Measurements from ENCODE around the gene EML6. TPM values are rescaled to one million over a fixed set of nuclear protein-coding genes. Genes with fewer than 3 reads are reported as not detected.

The EML6 gene
- total RNA-seq, 1 experiment from 2014 or later: 15.7 TPM

DNA sequence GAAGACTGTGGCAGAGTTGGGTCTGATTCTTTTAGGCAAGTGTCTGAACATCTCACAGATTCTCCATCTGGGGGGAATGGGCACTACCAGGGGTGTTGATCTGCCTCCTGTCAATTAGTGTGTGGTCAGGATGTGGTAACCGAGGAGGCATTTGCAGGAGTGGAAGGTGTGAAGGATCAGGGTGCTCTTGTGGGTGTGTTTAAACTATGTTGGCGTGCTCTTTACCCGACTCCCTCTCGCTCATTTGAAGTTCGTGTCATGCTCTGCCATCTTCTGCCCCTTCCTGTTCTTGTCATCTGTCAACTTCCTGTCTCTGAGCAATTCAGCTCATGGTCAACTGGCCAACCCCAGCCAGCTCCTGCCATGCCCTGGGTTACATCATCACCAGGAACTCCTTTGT, 218.9 kb downstream of the EML6 start:
- peaks cover 3% of the 10 kb centered on the region; the same call in 1 of the 2 replicates for H3K36me3 ChIP-seq (ENCODE audit: low read depth, low read length)
- H2AFZ ChIP-seq (ENCODE audit: low read length): no peak overlapping the region
- H4K20me1 ChIP-seq (ENCODE audit: low read length): no peaks in the 10 kb centered on the region
- H3K79me2 ChIP-seq (ENCODE audit: low read length): no peaks in the 10 kb centered on the region
- H3K9me2 ChIP-seq (replicated peaks; ENCODE audit: low read length): no peaks in the 10 kb centered on the region
- ATAC-seq (no peak), DNase-seq (no peak)
- no peak overlapping the region for H3K4me3 ChIP-seq (ENCODE audit: low read length)
- H3F3A ChIP-seq (ENCODE audit: low read length, unreplicated experiment): no peaks in the 10 kb centered on the region
- no peak overlapping the region for H3K27ac ChIP-seq (ENCODE audit: low read length)
- no peaks in the 10 kb centered on the region for H3K9me3 ChIP-seq (ENCODE audit: low read length)
- no peak for TF ChIP-seq EZH2 (IDR thresholded peaks at IDR 0.05; ENCODE audit: low read length, unreplicated experiment)
- TF ChIP-seq EZH2phosphoT487 (IDR thresholded peaks at IDR 0.05; ENCODE audit: borderline replicate concordance, low read length): no peak
- TF ChIP-seq CTCF (conservative IDR thresholded peaks at IDR 0.05; ENCODE audit: low read depth, low read length): no peak
- no peak overlapping the region for H3K9ac ChIP-seq (ENCODE audit: low read length)
- H3K4me1 ChIP-seq (ENCODE audit: insufficient read depth, low read length): peaks cover 16% of the 10 kb centered on the region
- CTCF ChIA-PET: no interaction called here
- H3K4me2 ChIP-seq (ENCODE audit: low read length): no peak overlapping the region
- intact Hi-C loops (cut with micrococcal nuclease): no loop called here
- POLR2A ChIA-PET (ENCODE audit: unreplicated experiment): no interaction called here
- BruUV-seq (replicated peaks): no TSS peak
- H3K27me3 ChIP-seq (ENCODE audit: low read length): no peaks in the 10 kb centered on the region

DNA sequence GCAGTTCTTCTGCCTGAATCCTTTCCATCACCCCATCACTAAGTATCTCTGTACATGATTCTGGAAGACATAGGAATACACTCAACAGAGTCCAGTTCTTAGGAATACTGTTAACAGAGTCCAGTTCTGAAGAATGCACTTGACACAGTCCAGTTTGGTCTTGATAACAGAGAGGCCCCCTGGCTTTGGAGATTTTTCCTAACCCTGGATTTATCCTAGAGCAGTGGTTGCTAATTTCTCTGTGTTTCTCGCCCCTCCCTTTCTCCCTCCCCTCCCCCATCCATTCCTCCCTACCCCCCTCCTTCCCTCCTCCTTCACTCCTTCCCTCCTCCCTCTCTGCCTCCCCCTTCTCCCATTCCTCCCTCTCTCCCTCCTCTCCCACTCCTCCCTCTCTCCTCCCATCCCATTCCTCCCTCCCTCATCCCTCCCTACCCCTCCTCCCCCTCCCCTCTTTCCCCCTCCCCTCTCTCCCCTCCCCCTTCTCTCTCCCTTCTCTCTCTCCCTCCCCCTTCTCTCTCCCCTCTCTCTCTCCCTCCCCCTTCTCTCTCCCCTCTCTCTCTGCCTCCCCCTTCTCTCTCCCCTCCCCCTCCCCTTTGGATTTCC, 221.4 kb downstream of the EML6 start:
- Histone ChIP-seq H3K36me3 (ENCODE audit: low read depth, low read length) (no peaks in the 10 kb centered on the region), H3K4me2 (ENCODE audit: low read length) (peak overlapping the region; percentile 36; the same call in 1 of the 2 replicates), H3K9ac (ENCODE audit: low read length) (peak overlapping the region; percentile 47; the same call in 1 of the 2 replicates), H3K4me3 (ENCODE audit: low read length) (no peak overlapping the region), H4K20me1 (ENCODE audit: low read length) (no peaks in the 10 kb centered on the region), H2AFZ (ENCODE audit: low read length) (no peak overlapping the region), H3K27me3 (ENCODE audit: low read length) (no peaks in the 10 kb centered on the region), H3K9me2 (replicated peaks; ENCODE audit: low read length) (no peaks in the 10 kb centered on the region), H3K4me1 (ENCODE audit: insufficient read depth, low read length) (peaks cover 16% of the 10 kb centered on the region), H3K79me2 (ENCODE audit: low read length) (no peaks in the 10 kb centered on the region), H3F3A (ENCODE audit: low read length, unreplicated experiment) (no peaks in the 10 kb centered on the region), H3K9me3 (ENCODE audit: low read length) (no peaks in the 10 kb centered on the region), H3K27ac (ENCODE audit: low read length) (peak overlapping the region; percentile 86)
- BruUV-seq (replicated peaks): no TSS peak
- DNase-seq (no peak), ATAC-seq (no peak; the same call in 1 of the 2 replicates)
- intact Hi-C loops (cut with micrococcal nuclease): no loop called here
- CTCF ChIA-PET: no interaction called here
- TF ChIP-seq CTCF (conservative IDR thresholded peaks at IDR 0.05; ENCODE audit: low read depth, low read length) (no peak), EZH2 (IDR thresholded peaks at IDR 0.05; ENCODE audit: low read length, unreplicated experiment) (no peak), EZH2phosphoT487 (IDR thresholded peaks at IDR 0.05; ENCODE audit: borderline replicate concordance, low read length) (no peak)
- POLR2A ChIA-PET (ENCODE audit: unreplicated experiment): no interaction called here
